Breast epithelium (tissue), 4 donors: ENCODE results near the gene CADM2. TPM values are rescaled to one million over a fixed set of nuclear protein-coding genes. Genes with fewer than 3 reads are reported as not detected.
A peak's percentile ranks its signal among the peaks of the same experiment; 100 is the strongest.

ENCODE experiments used
- DNase-seq, 2 donors: peaks; one replicate each; pipeline ENCODE4 v3.0.0-alpha.2; 2019; ENCODE audit warnings: low spot score in 2 of 2
- H3K27ac ChIP-seq, 2 donors: fragments of 200-600 bp; sonication (generic) in 1 of 2; one replicate each; pipeline ENCODE4 v1.5.1; 2016 to 2019; ENCODE audit warnings: mild to moderate bottlenecking in 1 of 2
- H3K27me3 ChIP-seq, 2 donors: fragments of 200-600 bp; sonication (generic) in 1 of 2; one replicate each; pipeline versions ENCODE4 v1.5.1 to v1.6.0; 2017 to 2019; ENCODE audit warnings: control low read depth in 1 of 2, mild to moderate bottlenecking in 1 of 2
- H3K36me3 ChIP-seq: fragments of 200-600 bp; one replicate; pipeline ENCODE4 v1.5.1; 2019
- H3K4me1 ChIP-seq, 2 donors: fragments of 200-600 bp; sonication (generic); one replicate each; pipeline ENCODE4 v1.5.1; 2016 to 2019; ENCODE audit warnings: control low read depth in 1 of 2
- H3K4me3 ChIP-seq, 3 donors: fragments of 200-600 bp; sonication (generic); 1 replicate in 2 of 3; 2 replicates in 1 of 3; pipeline ENCODE4 v1.5.1; 2016 to 2019; ENCODE audit warnings: mild to moderate bottlenecking in 3 of 3, moderate library complexity in 2 of 3
- H3K9me3 ChIP-seq, 2 donors: fragments of 200-600 bp; sonication (generic) in 1 of 2; one replicate each; pipeline ENCODE4 v1.5.1; 2016 to 2019; ENCODE audit warnings: control low read depth in 1 of 2
- POLR2A ChIP-seq: fragments of 450-650 bp; IDR thresholded peaks from one replicate; pipeline ENCODE4 v1.6.1; 2016; ENCODE audit warnings: antibody characterized with exemption, mild to moderate bottlenecking, moderate library complexity
- POLR2AphosphoS5 ChIP-seq, 3 donors: sonication (generic); formaldehyde crosslinking; IDR thresholded peaks; one replicate each; pipeline ENCODE4 v1.6.1; 2017; ENCODE audit warnings: antibody characterized with exemption in 3 of 3
- intact Hi-C: fragments of 100-400 bp; cut with DNase I; formaldehyde crosslinking; loops from one replicate; pipeline ENCODE4 v1.15.1; 2023; ENCODE audit warnings: low total_unique reads
- total RNA-seq, 3 donors: library from RNA; depleted of rRNA; stranded (reverse); fragments of >200 nt; gene quantifications; one replicate each; pipeline ENCODE4 v1.1.0, GENCODE V29; 2016
- TF ChIP-seq, protein P1 (sequence below), 3 donors: fragments of 450-650 bp; IDR thresholded peaks; one replicate each; pipeline ENCODE4 v1.5.1; 2016 to 2017; ENCODE audit warnings: antibody characterized with exemption in 3 of 3, mild to moderate bottlenecking in 3 of 3, moderate library complexity in 3 of 3

CADM2 gene
- total RNA-seq, 3 donors from 2014 or later = 2.3 to 7.4 (median 6.9) TPM

DNA sequence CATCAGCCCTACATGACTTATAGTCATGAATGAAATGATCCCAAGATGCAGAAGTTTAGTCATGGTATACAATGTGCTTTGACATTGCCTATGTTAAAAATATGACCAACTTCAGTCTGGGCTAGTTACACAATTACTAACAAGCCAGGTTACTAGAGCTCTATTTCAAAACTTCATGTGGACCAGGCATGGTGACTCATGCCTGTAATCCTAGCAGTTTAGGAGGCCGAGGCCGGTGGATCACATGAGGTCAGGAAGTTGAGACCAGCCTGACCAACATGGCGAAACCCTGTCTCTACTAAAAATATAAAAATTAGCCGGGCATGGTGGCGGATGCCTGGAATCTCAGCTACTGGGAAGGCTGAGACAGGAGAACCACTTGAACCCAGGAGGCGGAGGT lies 613.0 kb downstream of the CADM2 start:
- TF ChIP-seq, protein P1, sequence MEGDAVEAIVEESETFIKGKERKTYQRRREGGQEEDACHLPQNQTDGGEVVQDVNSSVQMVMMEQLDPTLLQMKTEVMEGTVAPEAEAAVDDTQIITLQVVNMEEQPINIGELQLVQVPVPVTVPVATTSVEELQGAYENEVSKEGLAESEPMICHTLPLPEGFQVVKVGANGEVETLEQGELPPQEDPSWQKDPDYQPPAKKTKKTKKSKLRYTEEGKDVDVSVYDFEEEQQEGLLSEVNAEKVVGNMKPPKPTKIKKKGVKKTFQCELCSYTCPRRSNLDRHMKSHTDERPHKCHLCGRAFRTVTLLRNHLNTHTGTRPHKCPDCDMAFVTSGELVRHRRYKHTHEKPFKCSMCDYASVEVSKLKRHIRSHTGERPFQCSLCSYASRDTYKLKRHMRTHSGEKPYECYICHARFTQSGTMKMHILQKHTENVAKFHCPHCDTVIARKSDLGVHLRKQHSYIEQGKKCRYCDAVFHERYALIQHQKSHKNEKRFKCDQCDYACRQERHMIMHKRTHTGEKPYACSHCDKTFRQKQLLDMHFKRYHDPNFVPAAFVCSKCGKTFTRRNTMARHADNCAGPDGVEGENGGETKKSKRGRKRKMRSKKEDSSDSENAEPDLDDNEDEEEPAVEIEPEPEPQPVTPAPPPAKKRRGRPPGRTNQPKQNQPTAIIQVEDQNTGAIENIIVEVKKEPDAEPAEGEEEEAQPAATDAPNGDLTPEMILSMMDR (IDR thresholded peaks at IDR 0.05) = no peak
- no peak for TF ChIP-seq POLR2A
- no peak for TF ChIP-seq POLR2AphosphoS5 (IDR thresholded peaks at IDR 0.05)
- no peak for DNase-seq
- intact Hi-C loops = no loop called here
- H3K4me3 ChIP-seq = no peak overlapping the region
- no peaks in the 10 kb centered on the region for H3K4me1 ChIP-seq
- no peak overlapping the region for H3K27ac ChIP-seq
- no peaks in the 10 kb centered on the region for H3K36me3 ChIP-seq
- no peaks in the 10 kb centered on the region for H3K9me3 ChIP-seq
- no peaks in the 10 kb centered on the region for H3K27me3 ChIP-seq

DNA sequence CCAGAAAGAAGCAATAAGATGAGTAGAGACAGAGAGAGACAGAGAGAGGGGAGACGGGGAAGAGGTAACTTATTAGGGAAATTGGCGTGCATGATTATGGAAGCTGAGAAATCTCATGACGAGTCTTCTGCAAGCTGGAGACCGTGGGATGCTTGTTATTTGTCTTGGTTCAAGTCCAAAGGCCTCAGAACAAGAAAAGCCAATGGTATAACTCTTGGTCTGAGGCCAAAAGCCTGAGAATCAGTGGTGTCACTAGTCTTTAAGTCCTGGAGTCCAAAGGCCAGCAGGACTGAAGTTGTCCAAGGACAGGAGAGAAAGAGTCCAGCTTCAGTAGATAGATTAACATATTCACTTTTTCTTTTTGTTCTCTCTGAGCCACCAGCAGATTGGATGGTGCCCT lies 613.6 kb downstream of the CADM2 start:
- DNase-seq = no peak
- H3K4me1 ChIP-seq = no peaks in the 10 kb centered on the region
- H3K27me3 ChIP-seq = no peaks in the 10 kb centered on the region
- H3K36me3 ChIP-seq = no peaks in the 10 kb centered on the region
- H3K9me3 ChIP-seq = no peaks in the 10 kb centered on the region
- no peak overlapping the region for H3K27ac ChIP-seq
- H3K4me3 ChIP-seq = no peak overlapping the region
- intact Hi-C loops = no loop called here
- TF ChIP-seq, protein P1 (IDR thresholded peaks at IDR 0.05) = no peak
- TF ChIP-seq POLR2AphosphoS5 (IDR thresholded peaks at IDR 0.05) (no peak), POLR2A (no peak)

GRCh38 chr3:85572978-85573377 lies 614.2 kb downstream of the CADM2 start:
- intact Hi-C loops = no loop called here
- Histone ChIP-seq H3K4me1 (no peaks in the 10 kb centered on the region), H3K9me3 (no peaks in the 10 kb centered on the region), H3K4me3 (no peak overlapping the region), H3K36me3 (no peaks in the 10 kb centered on the region), H3K27ac (no peak overlapping the region), H3K27me3 (no peaks in the 10 kb centered on the region)
- no peak for TF ChIP-seq POLR2AphosphoS5 (IDR thresholded peaks at IDR 0.05)
- TF ChIP-seq, protein P1 (IDR thresholded peaks at IDR 0.05) = no peak
- TF ChIP-seq POLR2A = no peak
- DNase-seq = no peak

- Histone ChIP-seq H3K4me1 (no peaks in the 10 kb centered on the region), H3K9me3 (no peaks in the 10 kb centered on the region)
Measured at GRCh38 chr3:85574006-85574705, 615.4 kb downstream of the CADM2 start.

DNA sequence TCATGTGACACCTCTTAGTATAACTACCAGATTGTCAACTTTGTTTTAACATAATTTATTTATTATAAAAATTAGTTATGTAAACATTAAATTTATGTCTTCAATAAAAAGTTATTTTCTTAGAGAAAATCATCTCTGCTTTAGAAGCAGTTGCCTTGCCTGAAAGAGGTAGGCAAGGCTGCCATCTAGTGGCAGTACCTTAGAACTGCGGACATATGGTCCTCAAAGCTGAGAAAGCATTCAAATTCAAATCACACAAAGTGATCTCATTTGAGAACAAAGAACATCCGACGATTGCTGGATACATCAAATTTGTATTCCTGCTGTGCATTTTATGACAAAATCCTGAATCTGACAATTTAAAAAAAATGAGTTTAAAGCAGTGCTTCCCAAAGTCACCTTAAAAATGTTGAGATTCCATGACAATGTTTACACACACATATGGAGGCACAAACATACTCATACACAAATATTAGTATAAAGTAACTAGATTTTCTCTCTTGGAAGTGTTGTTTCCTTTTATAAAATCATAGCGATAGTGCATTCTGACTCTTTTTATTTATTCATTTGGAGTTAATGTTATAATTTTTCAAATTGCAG lies 617.4 kb downstream of the CADM2 start:
- intact Hi-C loops = no loop called here
- Histone ChIP-seq H3K4me3 (no peak overlapping the region), H3K9me3 (no peaks in the 10 kb centered on the region), H3K27me3 (no peaks in the 10 kb centered on the region), H3K27ac (no peak overlapping the region), H3K4me1 (no peaks in the 10 kb centered on the region), H3K36me3 (no peaks in the 10 kb centered on the region)
- TF ChIP-seq, protein P1 (IDR thresholded peaks at IDR 0.05) = peak; percentile 52 to 69 (median 67)
- no peak for TF ChIP-seq POLR2AphosphoS5 (IDR thresholded peaks at IDR 0.05)
- peak in 1 of 2 donors; percentile 30 for DNase-seq

More at GRCh38 chr3:85574006-85574705, 615.4 kb downstream of the CADM2 start:
- intact Hi-C loops = no loop called here
- H3K27ac ChIP-seq = no peak overlapping the region
- no peaks in the 10 kb centered on the region for H3K36me3 ChIP-seq
- no peak overlapping the region for H3K4me3 ChIP-seq
- no peak for DNase-seq
- no peaks in the 10 kb centered on the region for H3K27me3 ChIP-seq
- no peak for TF ChIP-seq POLR2AphosphoS5 (IDR thresholded peaks at IDR 0.05)
- TF ChIP-seq, protein P1 (IDR thresholded peaks at IDR 0.05) = no peak
- TF ChIP-seq POLR2A = no peak
